ENCODE data around the gene ZNF689. TPM values are rescaled to one million over a fixed set of nuclear protein-coding genes. Genes with fewer than 3 reads are reported as not detected.
"Not testable (repeated sequence)": the region's sequence is repeated elsewhere in the genome, so short reads cannot be mapped to it uniquely, and the experiment has no call there.

ZNF689 gene
- total RNA-seq, 1 donor from 2014 or later: 12.1 TPM

- no peaks in the 10 kb centered on the region for H3K4me1 Mint-ChIP-seq
- no peak for DNase-seq (ENCODE audit: low spot score in 2 of 2, unreplicated experiment in 2 of 2)
- no peaks in the 10 kb centered on the region for H3K36me3 Mint-ChIP-seq
- no peak overlapping the region for H3K4me3 Mint-ChIP-seq
- TF ChIP-seq, protein P1, sequence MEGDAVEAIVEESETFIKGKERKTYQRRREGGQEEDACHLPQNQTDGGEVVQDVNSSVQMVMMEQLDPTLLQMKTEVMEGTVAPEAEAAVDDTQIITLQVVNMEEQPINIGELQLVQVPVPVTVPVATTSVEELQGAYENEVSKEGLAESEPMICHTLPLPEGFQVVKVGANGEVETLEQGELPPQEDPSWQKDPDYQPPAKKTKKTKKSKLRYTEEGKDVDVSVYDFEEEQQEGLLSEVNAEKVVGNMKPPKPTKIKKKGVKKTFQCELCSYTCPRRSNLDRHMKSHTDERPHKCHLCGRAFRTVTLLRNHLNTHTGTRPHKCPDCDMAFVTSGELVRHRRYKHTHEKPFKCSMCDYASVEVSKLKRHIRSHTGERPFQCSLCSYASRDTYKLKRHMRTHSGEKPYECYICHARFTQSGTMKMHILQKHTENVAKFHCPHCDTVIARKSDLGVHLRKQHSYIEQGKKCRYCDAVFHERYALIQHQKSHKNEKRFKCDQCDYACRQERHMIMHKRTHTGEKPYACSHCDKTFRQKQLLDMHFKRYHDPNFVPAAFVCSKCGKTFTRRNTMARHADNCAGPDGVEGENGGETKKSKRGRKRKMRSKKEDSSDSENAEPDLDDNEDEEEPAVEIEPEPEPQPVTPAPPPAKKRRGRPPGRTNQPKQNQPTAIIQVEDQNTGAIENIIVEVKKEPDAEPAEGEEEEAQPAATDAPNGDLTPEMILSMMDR (IDR thresholded peaks at IDR 0.05; ENCODE audit: unreplicated experiment): no peak
- peaks cover 10% of the 10 kb centered on the region for H3K27me3 Mint-ChIP-seq (ENCODE audit: low read depth)
- no peak overlapping the region for H3K27ac Mint-ChIP-seq
- H3K9me3 Mint-ChIP-seq: no peaks in the 10 kb centered on the region
These were observed 34.2 kb upstream of the ZNF689 start for GRCh38 chr16:30644334-30644830.

DNA sequence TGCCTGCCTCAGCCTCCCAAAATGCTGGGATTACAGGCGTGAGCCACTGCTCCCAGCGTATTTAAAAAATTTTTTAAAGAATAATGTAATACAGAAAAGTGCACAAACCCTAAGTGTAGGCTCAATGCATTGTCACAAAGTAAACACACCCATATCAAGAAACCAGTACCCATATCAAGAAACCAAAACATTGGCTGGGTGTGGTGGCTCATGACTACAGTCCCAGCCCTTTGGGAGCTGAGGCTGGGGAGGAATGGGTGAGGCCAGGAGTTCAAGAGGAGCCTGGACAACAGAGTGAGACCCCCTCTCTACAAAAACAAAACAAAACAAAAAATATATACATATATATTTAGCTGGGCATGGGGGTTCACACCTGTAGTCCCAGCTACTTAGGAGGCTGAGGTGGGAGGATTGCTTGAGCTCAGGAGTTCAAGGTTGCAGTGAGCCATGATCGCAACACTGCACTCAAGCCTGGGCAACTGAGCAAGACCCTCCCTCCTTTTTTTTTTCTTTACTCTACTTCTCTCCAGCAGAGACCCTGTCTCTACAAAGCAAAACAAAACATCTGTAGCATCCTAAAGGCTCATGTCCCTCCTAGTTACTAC, 31.3 kb upstream of the ZNF689 start:
- Mint-ChIP-seq H3K27me3 (ENCODE audit: low read depth) (peaks cover 10% of the 10 kb centered on the region), H3K9me3 (no peaks in the 10 kb centered on the region), H3K4me1 (no peaks in the 10 kb centered on the region), H3K27ac (no peak overlapping the region), H3K36me3 (no peaks in the 10 kb centered on the region), H3K4me3 (no peak overlapping the region)
- DNase-seq (ENCODE audit: low spot score in 2 of 2, unreplicated experiment in 2 of 2): no peak
- TF ChIP-seq, protein P1 (IDR thresholded peaks at IDR 0.05; ENCODE audit: unreplicated experiment): no peak

DNA sequence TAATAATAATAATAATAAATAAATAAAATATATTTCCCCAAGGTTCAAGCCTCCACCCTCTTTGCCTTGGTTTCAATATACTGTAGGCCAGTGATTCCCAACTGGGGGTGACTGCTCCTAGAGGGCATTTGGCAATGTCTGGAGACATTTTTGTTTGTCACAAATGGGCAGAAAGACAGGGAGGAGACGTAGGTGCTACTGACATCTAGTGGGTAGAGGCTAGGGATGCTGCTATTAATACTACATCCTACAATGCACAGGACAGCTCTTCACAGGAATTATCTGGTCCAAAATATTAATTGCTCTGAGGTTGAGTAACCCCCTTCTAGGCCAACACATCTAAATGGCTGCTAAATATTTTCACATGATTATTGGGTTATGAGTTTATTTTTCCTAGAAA, 27.8 kb upstream of the ZNF689 start:
- Mint-ChIP-seq H3K27me3 (ENCODE audit: low read depth) (peaks cover 3% of the 10 kb centered on the region), H3K4me3 (no peak overlapping the region), H3K4me1 (peaks cover 15% of the 10 kb centered on the region), H3K27ac (no peak overlapping the region), H3K9me3 (no peaks in the 10 kb centered on the region), H3K36me3 (no peaks in the 10 kb centered on the region)
- DNase-seq (ENCODE audit: low spot score in 2 of 2, unreplicated experiment in 2 of 2): no peak
- TF ChIP-seq, protein P1 (IDR thresholded peaks at IDR 0.05; ENCODE audit: unreplicated experiment): no peak

DNA sequence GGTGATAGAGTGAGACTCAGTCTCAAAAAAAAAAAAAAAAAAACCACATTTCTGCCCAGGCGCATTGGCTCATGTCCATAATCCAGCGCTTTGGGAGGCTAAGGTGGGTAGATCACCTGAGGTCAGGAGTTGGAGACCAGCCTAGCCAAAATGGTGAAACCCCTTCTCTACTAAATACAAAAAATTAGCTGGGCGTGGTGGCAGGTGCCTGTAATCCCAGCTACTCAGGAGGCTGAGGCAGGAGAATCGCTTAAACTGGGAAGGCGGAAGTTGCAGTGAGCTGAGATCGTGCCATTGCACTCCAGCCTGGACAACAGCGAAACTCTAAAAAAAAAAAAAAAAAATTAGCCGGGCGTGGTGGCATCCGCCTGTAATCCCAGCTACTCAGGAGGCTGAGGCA, 26.9 kb upstream of the ZNF689 start:
- not testable (repeated sequence) for H3K27ac Mint-ChIP-seq

GRCh38 chr16:30636599-30636998, 26.4 kb upstream of the ZNF689 start:
- Mint-ChIP-seq H3K27ac (no peak overlapping the region), H3K4me3 (no peak overlapping the region)
- DNase-seq (ENCODE audit: low spot score in 2 of 2, unreplicated experiment in 2 of 2): no peak

More for the DNA sequence above, 26.9 kb upstream of the ZNF689 start:
- H3K36me3 Mint-ChIP-seq; H3K27me3 Mint-ChIP-seq (ENCODE audit: low read depth); H3K9me3 Mint-ChIP-seq; DNase-seq (ENCODE audit: low spot score in 2 of 2, unreplicated experiment in 2 of 2); H3K4me3 Mint-ChIP-seq: not testable (repeated sequence)
- H3K4me1 Mint-ChIP-seq: peaks cover 15% of the 10 kb centered on the region

GRCh38 chr16:30633526-30633925, 23.3 kb upstream of the ZNF689 start:
- DNase-seq (ENCODE audit: low spot score in 2 of 2, unreplicated experiment in 2 of 2): no peak
- no peak overlapping the region for H3K27ac Mint-ChIP-seq

More at GRCh38 chr16:30636599-30636998, 26.4 kb upstream of the ZNF689 start:
- TF ChIP-seq, protein P1 (IDR thresholded peaks at IDR 0.05; ENCODE audit: unreplicated experiment): no peak
- H3K9me3 Mint-ChIP-seq: no peaks in the 10 kb centered on the region
- no peaks in the 10 kb centered on the region for H3K36me3 Mint-ChIP-seq
- H3K27me3 Mint-ChIP-seq (ENCODE audit: low read depth): peaks cover 3% of the 10 kb centered on the region
- peaks cover 15% of the 10 kb centered on the region for H3K4me1 Mint-ChIP-seq

GRCh38 chr16:30632454-30632853, 22.3 kb upstream of the ZNF689 start:
- DNase-seq (ENCODE audit: low spot score in 2 of 2, unreplicated experiment in 2 of 2); H3K36me3 Mint-ChIP-seq; H3K9me3 Mint-ChIP-seq; H3K27ac Mint-ChIP-seq; H3K4me3 Mint-ChIP-seq; H3K27me3 Mint-ChIP-seq (ENCODE audit: low read depth): not testable (repeated sequence)
- H3K4me1 Mint-ChIP-seq: peaks cover 19% of the 10 kb centered on the region

More at GRCh38 chr16:30633526-30633925, 23.3 kb upstream of the ZNF689 start:
- Mint-ChIP-seq H3K9me3 (no peaks in the 10 kb centered on the region), H3K4me3 (peak overlapping the region; percentile 85), H3K4me1 (peaks cover 19% of the 10 kb centered on the region), H3K27me3 (ENCODE audit: low read depth) (no peaks in the 10 kb centered on the region), H3K36me3 (no peaks in the 10 kb centered on the region)
- TF ChIP-seq, protein P1 (IDR thresholded peaks at IDR 0.05; ENCODE audit: unreplicated experiment): no peak
